ENCODE measurements around the gene ZGLP1.

DNA sequence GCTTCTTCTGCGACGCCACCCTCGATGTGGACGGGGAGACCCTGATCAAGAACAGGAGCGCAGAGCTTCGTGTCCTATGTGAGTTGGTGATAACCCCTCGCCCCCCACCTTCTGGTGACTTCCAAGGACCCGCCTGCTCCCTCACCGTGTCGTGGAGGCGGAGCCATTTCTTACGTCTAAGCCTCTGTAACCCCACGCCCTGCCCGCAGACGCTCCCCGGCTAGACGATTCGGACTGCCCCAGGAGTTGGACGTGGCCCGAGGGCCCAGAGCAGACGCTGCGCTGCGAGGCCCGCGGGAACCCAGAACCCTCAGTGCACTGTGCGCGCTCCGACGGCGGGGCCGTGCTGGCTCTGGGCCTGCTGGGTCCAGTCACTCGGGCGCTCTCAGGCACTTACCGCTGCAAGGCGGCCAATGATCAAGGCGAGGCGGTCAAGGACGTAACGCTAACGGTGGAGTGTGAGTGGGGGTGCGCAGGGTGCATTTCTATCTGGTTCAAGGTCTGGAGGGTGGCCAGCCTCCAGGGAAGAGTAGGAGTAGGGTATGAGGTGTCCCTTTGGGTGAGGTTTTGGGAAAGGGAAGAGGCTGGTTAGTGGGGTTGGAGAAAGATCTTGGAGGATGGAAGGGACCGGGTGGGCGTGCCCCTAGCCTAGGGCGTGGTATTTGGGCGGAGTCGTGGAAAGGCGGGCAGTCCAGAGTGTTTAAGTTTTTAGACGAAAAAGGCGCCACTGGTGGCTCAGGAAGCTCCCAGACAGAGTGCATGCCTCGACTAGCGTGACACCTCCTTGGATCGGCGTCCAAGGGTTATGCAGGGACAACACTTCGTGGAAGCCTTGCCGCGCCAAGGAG is 16.6 kb downstream of the ZGLP1 start:
- no peak for TF ChIP-seq CTCF (IDR thresholded peaks at IDR 0.05; ENCODE audit: insufficient read depth, low read depth, low read length)
- no peak for TF ChIP-seq EZH2 (IDR thresholded peaks at IDR 0.05; ENCODE audit: insufficient read depth, low read length)

Measured in astrocyte (in vitro differentiated cells and primary cell).